Choroid plexus epithelial cell (primary cell): ENCODE measurements around the gene SLF2.

Experiments used
- DNase-seq: peaks from one replicate; pipeline ENCODE4 v3.0.0-alpha.2; 2010; ENCODE audit warnings: low read depth
- H3K4me3 ChIP-seq: 2 replicates; pipeline ENCODE4 v1.5.1; 2011; ENCODE audit warnings: low read depth, mild to moderate bottlenecking, control low read depth, low read length, moderate library complexity
- CTCF ChIP-seq: conservative IDR thresholded peaks from 2 replicates; pipeline ENCODE4 v1.5.1; 2011; ENCODE audit warnings: low read depth, mild to moderate bottlenecking, control low read depth, inconsistent platforms, low read length, moderate library complexity

Gene SLF2

DNA sequence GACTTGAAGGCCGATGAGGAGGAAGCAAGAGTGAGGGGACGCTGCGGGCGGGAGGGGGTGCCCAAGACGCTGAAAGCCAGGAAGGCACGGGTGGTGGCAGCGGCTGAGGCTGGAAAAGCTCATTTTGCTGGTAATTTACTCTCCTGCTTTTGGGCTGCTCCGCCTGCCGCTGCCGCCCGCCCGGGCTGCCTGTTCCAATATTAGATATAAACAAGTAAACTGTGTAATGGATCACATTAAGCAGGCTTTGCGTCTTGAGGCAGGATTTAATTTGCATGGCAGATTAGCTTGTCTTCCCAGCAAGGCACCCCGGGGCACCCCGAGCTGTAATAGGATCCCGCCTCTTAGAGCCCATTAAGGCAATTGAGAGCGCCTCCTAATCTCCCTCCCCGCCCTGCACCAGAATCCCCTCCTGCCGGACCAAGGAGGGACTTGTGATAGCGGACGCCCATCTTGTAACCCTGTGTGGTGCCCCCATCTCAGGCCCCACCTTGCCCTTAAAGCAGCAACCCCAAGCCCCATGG is 46.1 kb upstream of the SLF2 start:
- no peak for TF ChIP-seq CTCF
- H3K4me3 ChIP-seq, result no peak overlapping the region
- no peak for DNase-seq

DNA sequence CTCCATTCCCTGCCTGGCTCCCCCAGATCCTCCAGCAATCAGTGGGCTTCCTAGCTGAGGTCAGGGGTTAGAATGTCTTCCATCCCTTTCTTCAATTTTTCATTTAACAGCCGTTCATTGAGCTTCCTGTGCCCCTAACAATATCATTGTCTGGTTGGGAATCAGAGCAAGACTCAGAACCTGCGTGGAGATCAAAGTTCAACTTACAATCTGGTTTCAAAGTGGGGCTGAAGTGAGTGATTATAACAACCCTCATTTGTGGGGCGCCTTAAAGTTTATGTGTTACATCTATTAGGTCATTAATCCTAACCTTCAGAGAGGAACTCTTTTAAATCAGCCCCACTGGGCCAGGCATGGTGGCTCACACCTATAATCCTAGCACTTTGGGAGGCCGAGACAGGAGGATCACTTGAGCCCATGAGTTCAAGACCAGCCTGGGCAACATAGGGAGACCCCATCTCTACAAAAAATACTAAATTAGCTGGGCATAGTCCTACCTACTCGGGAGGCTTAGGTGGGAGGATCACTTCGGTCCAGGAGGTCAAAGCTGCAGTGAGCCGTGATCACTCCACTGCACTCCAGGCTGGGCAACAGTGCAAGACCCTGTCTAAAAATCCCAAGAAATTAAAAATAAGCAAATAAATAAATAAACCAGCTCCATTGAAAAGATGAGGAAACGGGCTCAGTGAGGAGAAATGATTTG is 45.4 kb upstream of the SLF2 start:
- no peak overlapping the region for H3K4me3 ChIP-seq
- DNase-seq, result no peak
- TF ChIP-seq CTCF, result no peak

DNA sequence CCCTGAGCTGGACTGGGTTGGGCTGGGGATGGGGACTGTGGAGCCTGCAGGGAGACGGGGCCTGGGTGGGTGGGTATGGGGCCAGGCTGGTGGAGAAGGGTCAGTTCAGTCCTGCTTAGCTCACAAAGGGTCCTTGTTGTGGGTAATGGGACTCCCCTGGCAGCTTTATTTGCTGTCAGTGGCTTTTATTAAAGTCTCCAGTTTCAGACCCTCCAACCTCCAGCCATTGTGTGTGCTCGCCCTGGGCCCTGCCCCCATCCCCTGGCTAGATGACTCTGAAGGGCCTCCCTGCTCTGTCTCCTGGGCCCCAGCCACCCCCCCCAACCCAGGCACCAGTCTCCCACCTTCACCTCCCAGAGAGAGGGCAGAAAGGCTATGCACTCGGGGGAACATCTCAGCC is 44.4 kb upstream of the SLF2 start:
- TF ChIP-seq CTCF, result no peak
- no peak overlapping the region for H3K4me3 ChIP-seq
- no peak for DNase-seq

DNA sequence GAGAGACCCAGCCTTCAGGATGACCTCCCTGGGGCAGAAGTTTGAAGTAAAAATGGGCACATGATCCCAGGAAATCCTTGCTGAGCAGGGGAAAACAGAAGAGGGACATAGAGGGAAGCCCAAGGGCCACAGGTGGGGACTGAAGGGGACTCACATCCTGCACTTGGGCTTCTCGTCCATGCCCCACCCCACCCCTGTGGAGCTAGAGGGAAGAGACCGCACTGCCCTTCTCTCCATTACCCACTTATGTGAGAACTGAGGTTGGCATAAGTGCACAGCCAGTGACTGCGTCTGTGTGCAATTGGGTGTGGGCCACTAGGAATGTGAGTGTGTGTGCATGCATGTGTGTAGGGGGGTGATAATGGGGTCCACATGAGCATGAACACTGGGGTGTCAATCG is 43.4 kb upstream of the SLF2 start:
- no peak overlapping the region for H3K4me3 ChIP-seq
- no peak for TF ChIP-seq CTCF
- no peak for DNase-seq

- peak; percentile 66 for DNase-seq
- TF ChIP-seq CTCF, result peak; percentile 82
- H3K4me3 ChIP-seq, result no peak overlapping the region
Observed at GRCh38 chr10:100872034-100872791, 40.5 kb upstream of the SLF2 start.

DNA sequence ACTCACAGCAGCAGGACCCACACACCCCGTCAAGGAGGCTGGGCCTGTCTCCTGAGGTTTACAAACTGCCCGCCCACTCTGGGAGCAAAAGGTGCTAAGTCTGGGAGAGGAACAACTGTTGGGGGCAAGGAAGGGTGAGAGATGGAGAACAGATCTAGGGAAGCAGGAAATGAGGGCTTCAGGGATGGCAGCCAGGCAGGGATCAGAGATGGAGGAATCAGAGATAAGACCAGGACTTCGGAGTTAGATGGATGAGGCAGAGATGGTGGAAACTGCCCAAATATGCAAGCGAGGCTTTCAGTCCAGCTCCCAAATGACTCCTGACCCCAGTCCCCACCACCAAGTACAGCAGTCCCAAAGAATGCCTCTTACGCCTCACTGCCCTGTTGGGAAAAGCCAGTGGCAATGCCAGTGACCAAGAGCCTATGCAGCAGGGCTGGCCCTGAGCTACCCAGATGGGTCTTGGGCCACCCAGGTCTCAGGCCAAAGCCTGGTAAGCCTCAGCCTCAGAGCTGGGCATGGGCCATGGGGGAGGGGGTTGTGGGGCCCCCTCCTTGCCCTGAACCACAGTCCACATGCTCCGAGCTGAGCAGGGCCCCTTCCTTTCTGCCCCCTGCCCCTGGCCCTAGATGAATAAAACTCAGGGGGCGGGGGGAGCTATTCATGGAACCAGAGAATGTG is 39.5 kb upstream of the SLF2 start:
- DNase-seq, result no peak
- no peak for TF ChIP-seq CTCF
- no peak overlapping the region for H3K4me3 ChIP-seq
